DND-41 (cell line): ENCODE measurements around the gene TBC1D32.

Experiments
- EZH2 ChIP-seq: IDR thresholded peaks from 3 replicates; pipeline ENCODE4 v1.6.1; 2012; ENCODE audit warnings: borderline replicate concordance, low read depth, mild to moderate bottlenecking, moderate library complexity, low read length, inconsistent platforms; ENCODE audit not compliant: severe bottlenecking
- TF ChIP-seq, protein P1 (sequence below): IDR thresholded peaks from 2 replicates; pipeline ENCODE4 v1.5.1; 2012; ENCODE audit warnings: borderline replicate concordance, low read length, moderate library complexity, mild to moderate bottlenecking; ENCODE audit not compliant: poor library complexity, severe bottlenecking; ENCODE audit errors: extremely low read depth

DNA sequence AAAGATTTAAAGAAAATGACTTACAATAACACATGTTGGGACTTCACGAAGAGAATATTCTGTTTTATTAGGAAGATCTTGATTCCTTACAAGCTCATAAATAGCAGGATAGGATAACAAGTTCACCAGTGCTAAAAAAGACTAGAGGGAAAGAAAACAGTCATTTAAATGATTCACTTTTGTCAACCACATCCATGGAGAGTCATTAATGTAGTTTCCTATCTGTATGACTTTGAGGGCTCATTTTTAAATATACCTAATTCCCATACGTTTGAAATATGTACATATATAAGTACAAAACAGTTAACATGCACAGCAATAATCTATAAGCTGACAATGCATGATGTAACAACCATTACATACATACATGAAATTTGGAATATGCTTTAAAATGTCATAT is 111.1 kb downstream of the TBC1D32 start:
- TF ChIP-seq, protein P1, sequence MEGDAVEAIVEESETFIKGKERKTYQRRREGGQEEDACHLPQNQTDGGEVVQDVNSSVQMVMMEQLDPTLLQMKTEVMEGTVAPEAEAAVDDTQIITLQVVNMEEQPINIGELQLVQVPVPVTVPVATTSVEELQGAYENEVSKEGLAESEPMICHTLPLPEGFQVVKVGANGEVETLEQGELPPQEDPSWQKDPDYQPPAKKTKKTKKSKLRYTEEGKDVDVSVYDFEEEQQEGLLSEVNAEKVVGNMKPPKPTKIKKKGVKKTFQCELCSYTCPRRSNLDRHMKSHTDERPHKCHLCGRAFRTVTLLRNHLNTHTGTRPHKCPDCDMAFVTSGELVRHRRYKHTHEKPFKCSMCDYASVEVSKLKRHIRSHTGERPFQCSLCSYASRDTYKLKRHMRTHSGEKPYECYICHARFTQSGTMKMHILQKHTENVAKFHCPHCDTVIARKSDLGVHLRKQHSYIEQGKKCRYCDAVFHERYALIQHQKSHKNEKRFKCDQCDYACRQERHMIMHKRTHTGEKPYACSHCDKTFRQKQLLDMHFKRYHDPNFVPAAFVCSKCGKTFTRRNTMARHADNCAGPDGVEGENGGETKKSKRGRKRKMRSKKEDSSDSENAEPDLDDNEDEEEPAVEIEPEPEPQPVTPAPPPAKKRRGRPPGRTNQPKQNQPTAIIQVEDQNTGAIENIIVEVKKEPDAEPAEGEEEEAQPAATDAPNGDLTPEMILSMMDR: no peak
- TF ChIP-seq EZH2: no peak
